ENCODE measurements around the gene RNASE8. TPM values are rescaled to one million over a fixed set of nuclear protein-coding genes. Genes with fewer than 3 reads are reported as not detected.
A peak's percentile ranks its signal among the peaks of the same experiment; 100 is the strongest.

Gene RNASE8
- total RNA-seq, 2 experiments from 2014 or later = not detected

DNA sequence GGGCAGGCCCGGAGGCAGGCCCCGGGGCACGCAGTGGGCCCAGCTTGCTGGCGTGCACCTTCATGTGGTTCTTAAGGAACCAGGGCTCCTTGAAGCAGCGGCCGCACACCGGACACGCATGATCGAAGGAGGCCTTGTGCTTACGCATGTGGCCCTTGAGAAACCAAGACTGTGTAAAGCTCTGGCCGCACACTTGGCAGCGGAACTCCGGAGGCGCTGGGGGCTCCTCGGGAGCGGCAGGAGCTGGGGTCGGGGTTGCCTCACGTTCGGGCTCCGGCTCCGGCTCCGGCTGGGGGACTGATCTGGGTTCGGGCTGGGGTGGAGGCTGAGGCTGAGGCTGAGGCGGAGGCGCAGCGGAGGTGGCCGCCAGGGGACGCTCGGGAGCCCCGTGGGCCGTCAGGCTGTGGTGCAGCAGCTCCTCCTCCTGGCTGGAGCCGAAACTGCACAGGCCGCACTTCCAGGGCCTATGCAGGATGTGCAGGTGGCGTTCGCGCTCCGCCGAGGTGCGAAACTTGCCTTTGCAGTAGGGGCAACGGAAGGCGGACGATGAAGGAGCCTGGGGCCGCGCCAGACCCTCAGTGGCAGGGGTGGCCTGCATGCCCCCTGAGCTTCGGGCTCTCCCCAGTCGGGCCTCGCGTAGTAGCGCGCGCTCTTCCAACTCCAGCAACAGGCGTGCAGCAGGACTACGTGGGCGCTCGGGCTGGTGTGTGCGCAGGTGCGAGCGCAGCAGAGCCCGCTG, 34.8 kb downstream of the RNASE8 start:
- ChIA-PET POLR2A (interaction anchor here (0.8 kb wide), 1 partner anchor 78 kb away, joined by 3 read pairs; no protein-coding TSS in a partner anchor), CTCF (ENCODE audit: unreplicated experiment) (interaction anchor here (1.0 to 1.8 kb wide), 5 partner anchors 11 to 77 kb away, joined by 5 to 7 read pairs (median 5); no protein-coding TSS in a partner anchor)
- Histone ChIP-seq H3K27ac (ENCODE audit: low read depth, low read length, poor library complexity, severe bottlenecking) (no peak overlapping the region), H2AFZ (ENCODE audit: low read length) (no peak overlapping the region), H3K4me2 (ENCODE audit: low read length) (no peak overlapping the region), H3K4me3 (ENCODE audit: low read depth, low read length, poor library complexity, severe bottlenecking) (no peak overlapping the region), H3K4me1 (ENCODE audit: insufficient read depth, low read length, poor library complexity, severe bottlenecking) (peaks cover 20% of the 10 kb centered on the region), H3K79me2 (ENCODE audit: insufficient read depth, low read depth, low read length) (no peaks in the 10 kb centered on the region), H4K20me1 (ENCODE audit: insufficient read depth, low read length) (no peaks in the 10 kb centered on the region; the same call in 1 of the 2 replicates), H3K9me2 (ENCODE audit: insufficient read depth, low read length) (no peaks in the 10 kb centered on the region), H3K9me3 (ENCODE audit: low read length) (no peaks in the 10 kb centered on the region), H3K36me3 (ENCODE audit: insufficient read depth, low read length) (no peaks in the 10 kb centered on the region)
- DNase-seq (ENCODE audit: low spot score) = peak; percentile 88
- no peak for TF ChIP-seq EZH2phosphoT487 (IDR thresholded peaks at IDR 0.05; ENCODE audit: borderline replicate concordance, low read depth, low read length)
- TF ChIP-seq, protein P1, sequence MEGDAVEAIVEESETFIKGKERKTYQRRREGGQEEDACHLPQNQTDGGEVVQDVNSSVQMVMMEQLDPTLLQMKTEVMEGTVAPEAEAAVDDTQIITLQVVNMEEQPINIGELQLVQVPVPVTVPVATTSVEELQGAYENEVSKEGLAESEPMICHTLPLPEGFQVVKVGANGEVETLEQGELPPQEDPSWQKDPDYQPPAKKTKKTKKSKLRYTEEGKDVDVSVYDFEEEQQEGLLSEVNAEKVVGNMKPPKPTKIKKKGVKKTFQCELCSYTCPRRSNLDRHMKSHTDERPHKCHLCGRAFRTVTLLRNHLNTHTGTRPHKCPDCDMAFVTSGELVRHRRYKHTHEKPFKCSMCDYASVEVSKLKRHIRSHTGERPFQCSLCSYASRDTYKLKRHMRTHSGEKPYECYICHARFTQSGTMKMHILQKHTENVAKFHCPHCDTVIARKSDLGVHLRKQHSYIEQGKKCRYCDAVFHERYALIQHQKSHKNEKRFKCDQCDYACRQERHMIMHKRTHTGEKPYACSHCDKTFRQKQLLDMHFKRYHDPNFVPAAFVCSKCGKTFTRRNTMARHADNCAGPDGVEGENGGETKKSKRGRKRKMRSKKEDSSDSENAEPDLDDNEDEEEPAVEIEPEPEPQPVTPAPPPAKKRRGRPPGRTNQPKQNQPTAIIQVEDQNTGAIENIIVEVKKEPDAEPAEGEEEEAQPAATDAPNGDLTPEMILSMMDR (conservative IDR thresholded peaks at IDR 0.05; ENCODE audit: low read length) = peak; percentile 96
- intact Hi-C loops (cut with micrococcal nuclease; ENCODE audit: unreplicated experiment) = loop anchor here (1.0 kb wide), 3 partner anchors 12 to 78 kb away; no protein-coding TSS in a partner anchor
- BruUV-seq (replicated peaks) = no TSS peak

DNA sequence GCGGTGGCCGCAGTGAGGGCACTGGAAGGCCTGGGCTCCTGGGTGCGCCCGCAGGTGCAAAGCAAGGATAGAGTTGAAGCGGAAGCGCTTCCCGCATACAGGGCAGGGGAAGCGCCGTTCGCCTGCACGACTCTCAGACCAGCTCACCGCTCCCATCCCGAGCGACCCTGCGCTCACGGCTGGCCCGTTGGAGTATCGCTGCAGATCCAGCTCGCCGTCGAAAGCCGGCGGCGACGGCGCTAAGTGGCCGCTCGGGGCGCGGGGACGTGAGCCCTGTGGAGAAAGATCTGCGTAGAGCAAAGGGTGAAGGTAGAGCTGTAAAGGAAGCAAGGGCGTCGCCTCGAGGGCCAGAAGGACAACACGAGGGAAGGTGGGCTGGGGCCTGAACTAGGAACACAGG, 35.4 kb downstream of the RNASE8 start:
- CTCF ChIA-PET (ENCODE audit: unreplicated experiment) = interaction anchor here (1.0 to 1.8 kb wide), 5 partner anchors 11 to 78 kb away, joined by 5 to 7 read pairs (median 5); no protein-coding TSS in a partner anchor
- H3K4me3 ChIP-seq (ENCODE audit: low read depth, low read length, poor library complexity, severe bottlenecking) = no peak overlapping the region
- intact Hi-C loops (cut with micrococcal nuclease; ENCODE audit: unreplicated experiment) = no loop called here
- H4K20me1 ChIP-seq (ENCODE audit: insufficient read depth, low read length) = no peaks in the 10 kb centered on the region; the same call in 1 of the 2 replicates
- H2AFZ ChIP-seq (ENCODE audit: low read length) = no peak overlapping the region
- H3K4me1 ChIP-seq (ENCODE audit: insufficient read depth, low read length, poor library complexity, severe bottlenecking) = peaks cover 18% of the 10 kb centered on the region
- no peak overlapping the region for H3K4me2 ChIP-seq (ENCODE audit: low read length)
- no TSS peak for BruUV-seq (replicated peaks)
- H3K27ac ChIP-seq (ENCODE audit: low read depth, low read length, poor library complexity, severe bottlenecking) = no peak overlapping the region
- TF ChIP-seq, protein P1 (conservative IDR thresholded peaks at IDR 0.05; ENCODE audit: low read length) = no peak
- no peak for TF ChIP-seq EZH2phosphoT487 (IDR thresholded peaks at IDR 0.05; ENCODE audit: borderline replicate concordance, low read depth, low read length)
- no peaks in the 10 kb centered on the region for H3K79me2 ChIP-seq (ENCODE audit: insufficient read depth, low read depth, low read length)
- DNase-seq (ENCODE audit: low spot score) = no peak
- no peaks in the 10 kb centered on the region for H3K9me3 ChIP-seq (ENCODE audit: low read length)
- no peaks in the 10 kb centered on the region for H3K9me2 ChIP-seq (ENCODE audit: insufficient read depth, low read length)
- no peaks in the 10 kb centered on the region for H3K36me3 ChIP-seq (ENCODE audit: insufficient read depth, low read length)
- POLR2A ChIA-PET = no interaction called here

All from OCI-LY7 (cell line).